ENCODE results near the gene GRIK1.

DNA sequence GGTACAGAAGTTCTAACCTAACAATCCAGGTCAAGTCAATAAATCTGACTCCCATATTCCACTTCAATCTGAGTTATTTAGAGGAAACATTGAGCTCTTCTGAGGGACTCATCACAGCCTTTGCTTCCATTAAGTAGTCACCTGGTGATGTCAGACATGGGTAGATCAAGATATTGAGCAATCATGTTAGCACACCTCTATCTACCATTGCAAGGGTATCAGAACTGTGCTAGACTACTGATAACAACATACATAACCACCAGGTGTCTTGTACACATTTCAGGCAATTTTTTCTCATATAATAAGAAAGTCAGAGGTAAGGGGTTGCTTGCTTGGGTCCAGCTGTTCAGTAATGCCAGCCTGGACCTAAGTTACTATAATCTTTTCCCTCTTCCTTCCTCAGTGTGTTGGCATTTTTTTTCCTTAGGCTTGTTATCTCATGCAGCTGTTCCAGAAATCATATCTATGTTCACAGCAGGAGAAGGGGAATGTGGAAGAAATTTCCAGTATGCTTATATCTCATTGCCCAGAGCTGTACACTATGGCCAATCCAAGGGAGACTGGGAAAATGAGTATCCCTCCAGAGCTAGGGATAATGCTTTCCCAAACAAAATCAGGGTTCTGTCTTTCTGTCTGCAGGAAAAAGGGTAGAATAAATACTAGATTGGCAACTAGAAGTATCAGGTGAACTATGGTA lies 52.3 kb downstream of the GRIK1 start:
- TF ChIP-seq TAF1 (IDR thresholded peaks at IDR 0.05; ENCODE audit: low read depth) (no peak), EZH2 (IDR thresholded peaks at IDR 0.05; ENCODE audit: borderline replicate concordance, insufficient read depth, low read length, poor library complexity, severe bottlenecking) (no peak)
- TF ChIP-seq, protein P1, sequence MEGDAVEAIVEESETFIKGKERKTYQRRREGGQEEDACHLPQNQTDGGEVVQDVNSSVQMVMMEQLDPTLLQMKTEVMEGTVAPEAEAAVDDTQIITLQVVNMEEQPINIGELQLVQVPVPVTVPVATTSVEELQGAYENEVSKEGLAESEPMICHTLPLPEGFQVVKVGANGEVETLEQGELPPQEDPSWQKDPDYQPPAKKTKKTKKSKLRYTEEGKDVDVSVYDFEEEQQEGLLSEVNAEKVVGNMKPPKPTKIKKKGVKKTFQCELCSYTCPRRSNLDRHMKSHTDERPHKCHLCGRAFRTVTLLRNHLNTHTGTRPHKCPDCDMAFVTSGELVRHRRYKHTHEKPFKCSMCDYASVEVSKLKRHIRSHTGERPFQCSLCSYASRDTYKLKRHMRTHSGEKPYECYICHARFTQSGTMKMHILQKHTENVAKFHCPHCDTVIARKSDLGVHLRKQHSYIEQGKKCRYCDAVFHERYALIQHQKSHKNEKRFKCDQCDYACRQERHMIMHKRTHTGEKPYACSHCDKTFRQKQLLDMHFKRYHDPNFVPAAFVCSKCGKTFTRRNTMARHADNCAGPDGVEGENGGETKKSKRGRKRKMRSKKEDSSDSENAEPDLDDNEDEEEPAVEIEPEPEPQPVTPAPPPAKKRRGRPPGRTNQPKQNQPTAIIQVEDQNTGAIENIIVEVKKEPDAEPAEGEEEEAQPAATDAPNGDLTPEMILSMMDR (IDR thresholded peaks at IDR 0.05; ENCODE audit: poor library complexity, severe bottlenecking): no peak
